ENCODE data around the gene AGAP1. TPM values are rescaled to one million over a fixed set of nuclear protein-coding genes. Genes with fewer than 3 reads are reported as not detected.

AGAP1 gene
- total RNA-seq, 1 donor from 2014 or later, result 43.9 TPM

GRCh38 chr2:235728800-235729556 is 235.1 kb downstream of the AGAP1 start:
- peaks cover 36% of the 10 kb centered on the region for H3K4me1 Mint-ChIP-seq (ENCODE audit: unreplicated experiment)
- peaks cover 5% of the 10 kb centered on the region for H3K27me3 Mint-ChIP-seq (ENCODE audit: unreplicated experiment)
- H3K4me3 Mint-ChIP-seq (ENCODE audit: unreplicated experiment), result peak overlapping the region; percentile 53

GRCh38 chr2:235729557-235729947 is 235.7 kb downstream of the AGAP1 start:
- Mint-ChIP-seq H3K27me3 (ENCODE audit: unreplicated experiment) (peaks cover 5% of the 10 kb centered on the region), H3K4me3 (ENCODE audit: unreplicated experiment) (no peak overlapping the region), H3K27ac (ENCODE audit: unreplicated experiment) (no peak overlapping the region), H3K9me3 (ENCODE audit: unreplicated experiment) (no peaks in the 10 kb centered on the region), H3K4me1 (ENCODE audit: unreplicated experiment) (peaks cover 36% of the 10 kb centered on the region), H3K36me3 (ENCODE audit: low read depth, unreplicated experiment) (no peaks in the 10 kb centered on the region)
- no peak for DNase-seq (ENCODE audit: low spot score)
- no peak for TF ChIP-seq CTCF (IDR thresholded peaks at IDR 0.05; ENCODE audit: unreplicated experiment)

More at GRCh38 chr2:235728800-235729556, 235.1 kb downstream of the AGAP1 start:
- no peak for DNase-seq (ENCODE audit: low spot score)
- H3K27ac Mint-ChIP-seq (ENCODE audit: unreplicated experiment), result no peak overlapping the region
- no peak for TF ChIP-seq CTCF (IDR thresholded peaks at IDR 0.05; ENCODE audit: unreplicated experiment)
- no peaks in the 10 kb centered on the region for H3K9me3 Mint-ChIP-seq (ENCODE audit: unreplicated experiment)
- no peaks in the 10 kb centered on the region for H3K36me3 Mint-ChIP-seq (ENCODE audit: low read depth, unreplicated experiment)

- H3K36me3 Mint-ChIP-seq (ENCODE audit: low read depth, unreplicated experiment), result no peaks in the 10 kb centered on the region
- no peak for TF ChIP-seq CTCF (IDR thresholded peaks at IDR 0.05; ENCODE audit: unreplicated experiment)
Observed at GRCh38 chr2:235730115-235730514, 236.3 kb downstream of the AGAP1 start.

GRCh38 chr2:235733761-235734160 is 239.9 kb downstream of the AGAP1 start:
- H3K4me3 Mint-ChIP-seq (ENCODE audit: unreplicated experiment), result no peak overlapping the region
- peak overlapping the region; percentile 72 for H3K27ac Mint-ChIP-seq (ENCODE audit: unreplicated experiment)
- H3K4me1 Mint-ChIP-seq (ENCODE audit: unreplicated experiment), result peaks cover 31% of the 10 kb centered on the region
- peaks cover 5% of the 10 kb centered on the region for H3K27me3 Mint-ChIP-seq (ENCODE audit: unreplicated experiment)
- no peak for DNase-seq (ENCODE audit: low spot score)
- H3K9me3 Mint-ChIP-seq (ENCODE audit: unreplicated experiment), result no peaks in the 10 kb centered on the region
- no peak for TF ChIP-seq CTCF (IDR thresholded peaks at IDR 0.05; ENCODE audit: unreplicated experiment)
- H3K36me3 Mint-ChIP-seq (ENCODE audit: low read depth, unreplicated experiment), result peaks cover 4% of the 10 kb centered on the region

More at GRCh38 chr2:235730115-235730514, 236.3 kb downstream of the AGAP1 start:
- H3K27me3 Mint-ChIP-seq (ENCODE audit: unreplicated experiment), result peaks cover 5% of the 10 kb centered on the region
- peaks cover 32% of the 10 kb centered on the region for H3K4me1 Mint-ChIP-seq (ENCODE audit: unreplicated experiment)
- H3K4me3 Mint-ChIP-seq (ENCODE audit: unreplicated experiment), result no peak overlapping the region
- no peak overlapping the region for H3K27ac Mint-ChIP-seq (ENCODE audit: unreplicated experiment)
- no peaks in the 10 kb centered on the region for H3K9me3 Mint-ChIP-seq (ENCODE audit: unreplicated experiment)
- no peak for DNase-seq (ENCODE audit: low spot score)

- peaks cover 5% of the 10 kb centered on the region for H3K27me3 Mint-ChIP-seq (ENCODE audit: unreplicated experiment)
- H3K4me1 Mint-ChIP-seq (ENCODE audit: unreplicated experiment), result peaks cover 31% of the 10 kb centered on the region
- peaks cover 4% of the 10 kb centered on the region for H3K36me3 Mint-ChIP-seq (ENCODE audit: low read depth, unreplicated experiment)
- no peak overlapping the region for H3K4me3 Mint-ChIP-seq (ENCODE audit: unreplicated experiment)
- H3K27ac Mint-ChIP-seq (ENCODE audit: unreplicated experiment), result no peak overlapping the region
- TF ChIP-seq CTCF (IDR thresholded peaks at IDR 0.05; ENCODE audit: unreplicated experiment), result no peak
- no peaks in the 10 kb centered on the region for H3K9me3 Mint-ChIP-seq (ENCODE audit: unreplicated experiment)
- DNase-seq (ENCODE audit: low spot score), result no peak
Observed at GRCh38 chr2:235734168-235734567, 240.3 kb downstream of the AGAP1 start.
